Activated naive CD4-positive, alpha-beta T cell treated with anti-CD3 and anti-CD28 coated beads, Interleukin-2, amount 50 U/mL, for 24 hours (primary cell): ENCODE measurements around the gene UNCX.

Experiments
- H3K27ac Mint-ChIP-seq: one replicate; pipeline ENCODE4 v1.8.0; 2021; ENCODE audit warnings: mild to moderate bottlenecking, mixed read lengths
- H3K27me3 Mint-ChIP-seq: one replicate; pipeline ENCODE4 v1.8.0; 2021; ENCODE audit warnings: mixed read lengths
- H3K36me3 Mint-ChIP-seq: one replicate; pipeline ENCODE4 v1.8.0; 2021; ENCODE audit warnings: mixed read lengths
- H3K4me1 Mint-ChIP-seq: one replicate; pipeline ENCODE4 v1.8.0; 2021; ENCODE audit warnings: mixed read lengths
- H3K4me3 Mint-ChIP-seq: one replicate; pipeline ENCODE4 v1.8.0; 2021; ENCODE audit warnings: mild to moderate bottlenecking, mixed read lengths
- H3K9me3 Mint-ChIP-seq: one replicate; pipeline ENCODE4 v1.8.0; 2021; ENCODE audit warnings: mixed read lengths

UNCX gene

DNA sequence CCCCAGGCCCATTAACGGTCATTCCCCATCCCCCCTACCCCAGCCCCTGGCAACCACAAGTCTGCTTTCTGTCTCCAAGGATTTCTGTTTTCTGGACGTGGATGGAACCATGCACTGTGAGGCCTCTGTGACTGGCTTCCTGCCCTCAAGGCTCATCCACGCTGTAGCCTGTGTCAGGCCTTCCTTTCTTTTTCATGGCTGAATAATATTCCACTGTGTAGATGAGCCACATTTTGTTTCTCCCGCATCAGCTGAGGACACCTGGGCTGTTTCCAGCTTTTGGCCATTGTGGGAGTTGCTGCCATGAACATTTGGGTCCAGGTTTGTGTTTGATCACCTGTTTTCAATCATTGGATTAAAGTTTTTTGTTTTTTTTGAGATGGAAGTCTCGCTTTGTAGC lies 50.0 kb downstream of the UNCX start:
- Mint-ChIP-seq H3K4me1 (no peaks in the 10 kb centered on the region), H3K4me3 (no peak overlapping the region), H3K27ac (no peak overlapping the region), H3K9me3 (no peaks in the 10 kb centered on the region), H3K36me3 (no peaks in the 10 kb centered on the region), H3K27me3 (peaks cover 5% of the 10 kb centered on the region)

DNA sequence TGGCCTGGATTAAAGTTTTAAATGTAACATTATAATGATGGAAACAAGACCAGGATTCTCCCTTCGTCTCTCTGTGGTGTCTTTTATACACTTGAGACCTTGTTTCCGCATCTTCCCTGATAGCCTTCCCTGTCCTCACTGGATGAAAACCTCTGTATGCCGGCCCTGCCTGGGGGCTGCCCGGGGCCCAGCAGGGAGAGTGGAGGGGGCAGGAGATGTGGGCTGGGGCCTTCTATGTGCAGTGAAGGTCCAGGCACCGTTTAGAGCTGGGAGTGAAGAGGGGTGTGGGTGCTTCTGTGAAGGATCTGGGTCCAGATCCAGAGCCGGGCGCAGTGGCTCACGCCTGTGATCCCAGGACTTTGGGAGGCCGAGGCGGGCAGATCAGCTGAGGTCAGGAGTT lies 50.7 kb downstream of the UNCX start:
- Mint-ChIP-seq H3K27me3 (peaks cover 3% of the 10 kb centered on the region), H3K4me3 (no peak overlapping the region), H3K27ac (no peak overlapping the region), H3K36me3 (no peaks in the 10 kb centered on the region), H3K9me3 (no peaks in the 10 kb centered on the region), H3K4me1 (no peaks in the 10 kb centered on the region)

DNA sequence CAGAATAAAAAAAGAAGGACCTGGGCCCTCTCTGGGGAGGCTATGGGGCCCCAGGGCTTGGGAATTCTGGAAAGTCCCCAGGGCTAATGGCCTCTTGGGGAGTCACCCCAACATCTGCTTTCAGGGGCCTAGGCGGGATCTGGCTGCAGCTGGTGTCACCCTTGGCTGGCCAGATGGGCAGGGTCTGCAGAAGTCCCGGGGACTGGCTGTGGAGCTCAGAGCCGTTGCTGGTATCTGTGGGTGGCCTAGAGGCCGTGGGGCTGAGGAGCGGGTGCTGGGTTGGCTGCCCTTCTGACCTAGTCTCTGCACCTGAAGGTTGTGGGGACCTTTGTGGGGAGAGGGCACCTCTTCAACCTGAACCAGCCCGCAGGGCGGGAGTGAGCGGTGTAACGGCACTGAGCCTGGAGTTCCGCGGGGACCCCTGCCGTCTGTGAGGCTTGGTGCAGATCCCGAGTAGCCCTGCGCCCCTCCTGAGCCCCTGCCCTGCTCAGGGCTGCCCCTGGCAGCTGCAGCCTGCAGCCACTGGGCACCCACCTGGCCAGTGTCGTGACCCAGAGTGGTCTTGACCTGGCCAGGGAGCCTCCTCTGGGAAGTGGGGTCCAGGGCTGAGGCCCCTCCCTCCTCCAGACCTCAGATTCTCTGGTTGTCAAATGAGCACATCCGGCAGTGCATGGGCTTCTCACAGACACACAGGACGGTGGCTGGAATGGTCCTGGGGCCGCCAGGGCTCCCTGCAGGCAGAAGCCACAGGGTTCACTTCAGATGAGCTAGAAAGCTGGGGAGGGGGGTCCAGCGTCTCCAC lies 51.5 kb downstream of the UNCX start:
- H3K27me3 Mint-ChIP-seq: no peaks in the 10 kb centered on the region
- no peak overlapping the region for H3K27ac Mint-ChIP-seq
- no peaks in the 10 kb centered on the region for H3K36me3 Mint-ChIP-seq
- no peaks in the 10 kb centered on the region for H3K4me1 Mint-ChIP-seq
- no peaks in the 10 kb centered on the region for H3K9me3 Mint-ChIP-seq
- no peak overlapping the region for H3K4me3 Mint-ChIP-seq

DNA sequence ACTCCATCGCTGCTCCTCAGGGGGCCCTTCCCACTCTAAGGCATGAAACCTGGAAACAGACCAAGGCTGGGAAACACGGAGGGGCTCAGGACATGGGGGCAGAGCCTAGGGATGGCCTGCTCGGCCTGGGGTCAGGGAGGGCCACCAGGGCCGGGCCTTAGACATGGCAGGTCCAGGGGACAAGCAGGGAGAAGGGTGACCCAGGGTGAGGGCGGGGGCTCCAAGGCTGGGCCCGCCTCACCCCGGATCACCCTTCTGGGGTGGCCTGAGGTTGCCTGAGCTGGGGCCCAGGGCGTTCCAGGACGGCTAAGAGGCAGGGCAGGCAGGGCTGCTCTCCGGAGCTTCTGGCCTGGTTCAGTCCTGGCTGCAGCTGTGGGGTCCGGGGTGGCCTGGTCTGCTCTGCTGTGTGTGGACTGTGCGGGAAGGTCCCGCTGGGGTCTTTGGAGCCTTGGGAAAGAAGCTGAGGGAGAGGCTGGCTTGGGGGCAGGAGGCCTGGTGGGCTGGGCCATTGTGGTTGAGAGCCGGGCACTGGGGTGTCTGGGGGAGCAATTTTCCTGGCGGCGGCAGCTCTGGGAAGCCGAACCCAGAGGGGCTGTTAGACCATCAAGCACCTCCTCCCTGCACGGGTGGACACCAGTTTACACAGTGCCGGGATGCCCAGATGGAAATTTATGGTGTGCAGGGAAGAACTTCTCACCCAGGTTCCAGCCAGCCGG lies 52.2 kb downstream of the UNCX start:
- H3K36me3 Mint-ChIP-seq: no peaks in the 10 kb centered on the region

DNA sequence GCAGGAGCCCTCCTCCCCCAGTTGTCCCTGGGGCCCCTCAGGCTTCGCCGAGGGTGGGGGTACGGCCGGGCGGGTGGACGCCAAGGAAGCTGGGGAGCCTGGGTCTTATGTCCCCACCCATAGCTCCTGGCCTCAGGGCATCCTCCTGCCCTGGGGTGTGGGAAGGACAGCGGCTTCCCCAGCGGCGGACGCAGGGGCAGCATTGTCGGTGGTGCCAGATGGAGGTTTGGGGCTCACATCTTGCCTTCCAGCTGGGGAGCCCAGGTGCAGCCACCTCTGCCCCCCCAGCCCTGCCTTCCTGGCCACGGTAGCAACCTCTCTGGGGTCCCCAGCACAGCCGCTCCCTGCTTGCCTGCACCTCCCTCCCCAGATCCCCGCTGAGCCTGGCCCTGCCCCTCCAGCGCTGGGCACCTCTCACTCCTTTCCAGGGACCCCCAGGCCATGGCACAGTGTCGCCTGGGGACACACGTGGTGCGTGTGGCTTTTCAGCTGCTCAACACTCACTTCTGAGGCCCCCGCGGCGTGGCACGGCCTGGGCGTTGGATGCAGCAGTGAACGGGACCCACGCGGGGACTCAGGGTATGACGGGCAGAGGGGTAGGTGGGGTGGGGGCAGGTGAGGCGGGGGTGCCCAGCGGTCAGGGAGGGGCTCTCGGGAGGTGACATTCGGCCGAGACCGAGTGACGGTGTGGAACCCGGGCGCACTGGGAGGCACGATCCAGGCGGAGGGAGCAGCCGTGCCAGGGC lies 53.1 kb downstream of the UNCX start:
- Mint-ChIP-seq H3K27me3 (peaks cover 3% of the 10 kb centered on the region), H3K4me1 (peaks cover 7% of the 10 kb centered on the region), H3K9me3 (no peaks in the 10 kb centered on the region), H3K27ac (peak overlapping the region; percentile 8), H3K36me3 (no peaks in the 10 kb centered on the region), H3K4me3 (no peak overlapping the region)

More for the DNA sequence above, 52.2 kb downstream of the UNCX start:
- H3K9me3 Mint-ChIP-seq: no peaks in the 10 kb centered on the region
- no peak overlapping the region for H3K4me3 Mint-ChIP-seq
- H3K27me3 Mint-ChIP-seq: peaks cover 1% of the 10 kb centered on the region
- no peak overlapping the region for H3K27ac Mint-ChIP-seq
- peaks cover 4% of the 10 kb centered on the region for H3K4me1 Mint-ChIP-seq
